ENCODE data around the gene UBTD2. TPM values are rescaled to one million over a fixed set of nuclear protein-coding genes. Genes with fewer than 3 reads are reported as not detected.

Gene UBTD2
- total and polyA plus RNA-seq, 10 of the 15 experiments (the other 5 are each of a cell fraction or from before 2014, with no cell fraction given) = 7.7 to 30.5 (median 19.4) TPM

GRCh38 chr5:172319708-172320441 is 36.3 kb upstream of the UBTD2 start:
- Histone ChIP-seq H3K4me3 (0 out of 2 replicates have a peak overlapping the region, but pooled peaks have one; percentile 7), H3K4me1 (ENCODE audit: control insufficient read depth, insufficient read depth, low read length) (peaks cover 54% of the 10 kb centered on the region), H2AFZ (ENCODE audit: control insufficient read depth, low read depth, low read length) (peak overlapping the region; percentile 72), H4K20me1 (ENCODE audit: control insufficient read depth, insufficient read depth) (no peaks in the 10 kb centered on the region), H3K9me3 (replicated peaks; ENCODE audit: control insufficient read depth, insufficient read depth, low read length) (no peaks in the 10 kb centered on the region; the same call in 1 of the 3 replicates), H3K79me2 (ENCODE audit: control insufficient read depth, insufficient read depth, low read length) (no peaks in the 10 kb centered on the region), H3K9ac (ENCODE audit: control insufficient read depth, insufficient read depth, low read length) (peak overlapping the region; percentile 60), H3K27ac (ENCODE audit: control insufficient read depth, insufficient read depth) (peak overlapping the region; percentile 89), H3K36me3 (ENCODE audit: control insufficient read depth in 2 of 2, insufficient read depth in 2 of 2, low read length in 1 of 2) (no peaks in the 10 kb centered on the region), H3K4me2 (ENCODE audit: control insufficient read depth, insufficient read depth) (peak overlapping the region; percentile 71), H3K27me3 (replicated peaks in 1 of 2; ENCODE audit: control insufficient read depth in 2 of 2, insufficient read depth in 2 of 2, low read length in 1 of 2) (no peaks in the 10 kb centered on the region)
- WGBS (ENCODE audit: insufficient coverage, insufficient replicate concordance, low lambda C conversion rate, missing lambda C conversion rate) = 1% methylated on average over 4 of the region's 4 CpGs
- RAD21 ChIA-PET (ENCODE audit: unreplicated experiment) = interaction anchor here (0.9 to 3.6 kb wide), 9 partner anchors 9 to 208 kb away, joined by 3 to 10 read pairs (median 3); partner anchors contain the start of gene STK10
- in situ Hi-C loops (cut with MboI) (no loop called here), intact Hi-C loops (cut with micrococcal nuclease; ENCODE audit: unreplicated experiment) (loop anchor here (5.0 kb wide), 2 partner anchors 42 to 132 kb away; partner anchors contain the start of gene SH3PXD2B)
- no TSS peak for BruUV-seq (replicated peaks)
- SMC1A ChIA-PET (ENCODE audit: uncharacterized antibody, unreplicated experiment) = interaction anchor here (0.6 to 5.1 kb wide), 11 partner anchors 14 to 927 kb away, joined by 3 to 29 read pairs (median 4); no protein-coding TSS in a partner anchor
- ATAC-seq (peak; percentile 35), FAIRE-seq (no peak), DNase-seq (ENCODE audit: low read depth, low spot score) (no peak)
- CTCF ChIA-PET = interaction anchor here (0.8 to 2.4 kb wide), 7 partner anchors 20 to 133 kb away, joined by 3 to 8 read pairs (median 4); partner anchors contain the start of gene STK10
- POLR2A ChIA-PET = interaction anchor here (1.0 to 2.5 kb wide), 5 partner anchors 9 to 210 kb away, joined by 3 to 6 read pairs (median 4); partner anchors contain the start of gene UBTD2
- TF ChIP-seq TARDBP (IDR thresholded peaks at IDR 0.05; ENCODE audit: borderline replicate concordance) (no peak), RBBP5 (conservative IDR thresholded peaks at IDR 0.05) (no peak), PAX8 (IDR thresholded peaks at IDR 0.05) (no peak), CBX5 (IDR thresholded peaks at IDR 0.05; ENCODE audit: low read depth) (no peak), RCOR1 (conservative IDR thresholded peaks at IDR 0.05; ENCODE audit: low read depth, low read length) (no peak), POLR2AphosphoS5 (IDR thresholded peaks at IDR 0.05; ENCODE audit: low read length) (0 out of 2 replicates have a peak, but pooled peaks have one; percentile 34), IKZF2 (IDR thresholded peaks at IDR 0.05) (peak in 1 of 2 experiments; percentile 31; a peak in 2 of 4 replicates), TCF12 (IDR thresholded peaks at IDR 0.05; ENCODE audit: low read depth, low read length) (no peak), POU2F2 (IDR thresholded peaks at IDR 0.05; ENCODE audit: borderline replicate concordance, low read depth, low read length) (0 out of 3 replicates have a peak, but pooled peaks have one; percentile 11), MEF2B (IDR thresholded peaks at IDR 0.05; ENCODE audit: partially characterized antibody, poor library complexity, severe bottlenecking) (peak; percentile 67), NFIC (IDR thresholded peaks at IDR 0.05; ENCODE audit: low read depth, low read length) (peak; percentile 74), KLF5 (IDR thresholded peaks at IDR 0.05; ENCODE audit: partially characterized antibody) (no peak), TAF1 (IDR thresholded peaks at IDR 0.05; ENCODE audit: borderline replicate concordance, low read depth, low read length) (0 out of 2 replicates have a peak, but pooled peaks have one; percentile 15), ETV6 (conservative IDR thresholded peaks at IDR 0.05 in 1 of 2, IDR thresholded peaks at IDR 0.05 in 1 of 2; ENCODE audit: borderline replicate concordance in 1 of 2, low read depth in 1 of 2) (peak in 1 of 2 experiments; percentile 35; a peak in 1 of 4 replicates), ZNF687 (IDR thresholded peaks at IDR 0.05) (peak; percentile 25; the same call in 1 of the 2 replicates), FOXM1 (IDR thresholded peaks at IDR 0.05; ENCODE audit: low read depth, low read length) (peak; percentile 77), IRF4 (IDR thresholded peaks at IDR 0.05; ENCODE audit: low read depth, low read length) (peak; percentile 40; the same call in 1 of the 2 replicates), RUNX3 (IDR thresholded peaks at IDR 0.05; ENCODE audit: low read length) (peak; percentile 79)
